NCI-H1048 (cell line): ENCODE data around the gene GOLT1B.

Source experiments
- DNase-seq: peaks from one replicate; lab custom pipeline; 2025; lab: John Stamatoyannopoulos, UW

GOLT1B gene

DNA sequence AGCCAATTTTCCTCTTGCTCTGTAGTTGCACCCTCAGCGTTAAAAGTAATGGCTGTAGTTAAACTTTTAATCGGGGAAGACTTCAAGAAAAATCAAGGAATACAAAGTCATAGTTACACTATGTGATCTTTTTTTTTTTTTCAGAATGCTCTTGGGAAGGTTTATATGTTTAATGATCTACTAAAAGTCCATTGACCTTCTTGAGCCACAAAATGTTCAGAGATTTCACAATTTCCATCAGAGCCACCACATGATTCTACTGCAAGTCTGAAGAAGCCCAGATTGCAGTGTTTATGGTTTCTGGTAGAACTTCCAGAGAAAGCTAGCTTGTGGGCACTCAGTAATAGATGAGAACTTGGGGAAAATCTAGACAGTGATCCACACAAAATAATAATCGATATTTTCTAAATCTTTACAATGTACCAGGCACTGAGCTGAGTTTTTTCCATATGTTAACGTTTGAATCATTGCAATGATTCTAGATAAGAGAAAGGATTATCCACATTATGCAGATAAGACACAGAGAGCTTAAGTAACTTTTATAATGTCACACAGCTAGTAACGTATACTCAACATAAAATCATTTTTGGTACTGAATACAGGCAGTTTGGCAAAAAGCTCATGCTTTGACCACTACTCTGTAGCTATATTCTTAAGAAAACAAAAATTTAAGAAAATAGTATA, 64.8 kb downstream of the GOLT1B start:
- DNase-seq, result no peak

DNA sequence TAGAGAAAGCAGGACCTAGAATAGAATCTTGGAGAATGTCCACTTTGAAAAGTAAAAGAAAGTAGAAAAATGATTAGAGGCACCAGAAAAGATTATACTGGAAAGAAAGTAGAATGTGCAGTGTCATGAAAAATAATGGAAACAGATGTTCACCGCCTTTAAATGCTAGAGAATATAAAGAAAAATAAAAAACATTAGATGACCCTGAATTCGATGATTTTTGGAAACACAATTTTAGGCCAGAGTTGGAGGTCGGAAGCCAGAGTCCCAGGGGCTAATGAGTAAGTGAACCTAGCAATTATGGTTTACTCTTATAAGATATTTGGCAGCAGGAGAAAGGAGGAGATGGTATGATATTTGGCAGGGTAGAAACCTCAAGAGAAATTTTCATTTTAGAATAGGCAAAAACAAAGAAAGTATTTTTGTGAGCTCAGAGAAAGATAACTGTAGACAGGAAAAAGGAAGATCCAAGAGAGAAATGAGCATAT, 65.4 kb downstream of the GOLT1B start:
- no peak for DNase-seq
